Measurements from ENCODE around the gene ATP2C2. TPM values are rescaled to one million over a fixed set of nuclear protein-coding genes. Genes with fewer than 3 reads are reported as not detected.

The ATP2C2 gene
- polyA plus RNA-seq, 1 of the 3 experiments (the other 2 are of a cell fraction) = 0.33 TPM

- TF ChIP-seq GABPA (IDR thresholded peaks at IDR 0.05; ENCODE audit: low read depth) = no peak
- TF ChIP-seq PBX3 (IDR thresholded peaks at IDR 0.05) = no peak
- TF ChIP-seq MXI1 (IDR thresholded peaks at IDR 0.05; ENCODE audit: low read depth, low read length) = no peak
- TF ChIP-seq YY1 (IDR thresholded peaks at IDR 0.05; ENCODE audit: low read depth) = no peak
- TF ChIP-seq SIN3A (IDR thresholded peaks at IDR 0.05; ENCODE audit: borderline replicate concordance, low read depth, low read length) = no peak
- TF ChIP-seq FOXM1 (IDR thresholded peaks at IDR 0.05; ENCODE audit: low read depth) = no peak
- TF ChIP-seq IRF3 (IDR thresholded peaks at IDR 0.05; ENCODE audit: low read depth, low read length) = no peak
- no peak for TF ChIP-seq RAD21 (IDR thresholded peaks at IDR 0.05; ENCODE audit: low read length)
- TF ChIP-seq JUND (IDR thresholded peaks at IDR 0.05) = no peak
- TF ChIP-seq NRF1 (IDR thresholded peaks at IDR 0.05; ENCODE audit: low read depth, low read length) = no peak
- TF ChIP-seq RCOR1 (IDR thresholded peaks at IDR 0.05; ENCODE audit: low read length) = no peak
- TF ChIP-seq USF1 (IDR thresholded peaks at IDR 0.05; ENCODE audit: borderline replicate concordance, low read depth) = no peak
- TF ChIP-seq SMC3 (IDR thresholded peaks at IDR 0.05; ENCODE audit: low read depth, low read length) = no peak
- TF ChIP-seq ELF1 (IDR thresholded peaks at IDR 0.05) = no peak
- TF ChIP-seq POLR2AphosphoS5 (IDR thresholded peaks at IDR 0.05; ENCODE audit: low read depth, low read length) = no peak
- TF ChIP-seq CHD2 (IDR thresholded peaks at IDR 0.05; ENCODE audit: low read length, partially characterized antibody) = no peak
- no peak for TF ChIP-seq TAF1 (IDR thresholded peaks at IDR 0.05; ENCODE audit: borderline replicate concordance, low read depth, low read length)
- no peak for TF ChIP-seq TCF12 (IDR thresholded peaks at IDR 0.05)
- TF ChIP-seq CTCF (IDR thresholded peaks at IDR 0.05) = no peak
- TF ChIP-seq NFIC (IDR thresholded peaks at IDR 0.05; ENCODE audit: borderline replicate concordance) = no peak
- Histone ChIP-seq H3K4me1 (ENCODE audit: control insufficient read depth in 1 of 2, insufficient read depth in 2 of 2, low read depth in 1 of 2, low read length in 1 of 2) (no peaks in the 10 kb centered on the region), H3K4me3 (ENCODE audit: low read depth in 2 of 2, low read length in 1 of 2) (no peak overlapping the region), H3K27ac (ENCODE audit: low read depth in 2 of 2, low read length in 1 of 2) (no peak overlapping the region), H3K4me2 (no peak overlapping the region), H3F3A (replicated peaks; ENCODE audit: insufficient read depth) (no peaks in the 10 kb centered on the region), H2AFZ (ENCODE audit: low read depth) (no peak overlapping the region), H4K20me1 (ENCODE audit: insufficient read depth) (no peaks in the 10 kb centered on the region), H3K27me3 (ENCODE audit: insufficient read depth) (peaks cover 40% of the 10 kb centered on the region; the same call in 1 of the 2 replicates), H3K9me3 (no peaks in the 10 kb centered on the region), H3K9ac (no peak overlapping the region), H3K9me2 (no peaks in the 10 kb centered on the region), H3K36me3 (replicated peaks in 1 of 2; ENCODE audit: control insufficient read depth in 1 of 2, insufficient read depth in 2 of 2, low read length in 1 of 2) (no peaks in the 10 kb centered on the region), H3K79me2 (ENCODE audit: insufficient read depth) (no peaks in the 10 kb centered on the region)
- 68% methylated on average over 10 of the region's 13 CpGs for WGBS (ENCODE audit: low lambda C conversion rate)
- DNase-seq = no peak
- ChIA-PET CTCF (interaction anchor here (0.6 kb wide), 1 partner anchor 106 kb away, joined by 3 read pairs; no protein-coding TSS in a partner anchor), POLR2A (no interaction called here)
Measured at GRCh38 chr16:84378567-84378966, 10.2 kb downstream of the ATP2C2 start.

Data from SK-N-SH (cell line).